ENCODE results near the gene PDGFC. TPM values are rescaled to one million over a fixed set of nuclear protein-coding genes. Genes with fewer than 3 reads are reported as not detected.

PDGFC gene
- total RNA-seq, 1 donor from 2014 or later = 70.9 TPM

DNA sequence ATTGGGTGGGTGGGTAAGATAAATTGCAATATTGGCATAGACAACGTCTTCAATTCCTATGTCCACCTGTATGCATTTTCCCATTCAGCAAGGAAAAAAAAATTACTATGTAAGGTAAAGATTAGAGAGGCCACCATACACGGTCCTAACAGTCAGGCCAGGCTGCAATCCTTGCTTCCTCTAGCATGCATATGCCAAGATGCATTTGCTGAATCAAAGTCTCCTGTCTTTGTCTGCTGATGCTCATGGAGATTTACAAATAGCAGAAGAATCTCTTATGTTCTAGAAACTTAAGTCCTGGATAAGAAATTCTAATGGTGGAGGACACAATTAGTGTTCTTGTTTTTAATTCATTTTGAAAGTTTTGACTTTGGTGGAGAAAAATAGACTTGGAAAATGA lies 206.8 kb downstream of the PDGFC start:
- Mint-ChIP-seq H3K27ac (ENCODE audit: unreplicated experiment) (peak overlapping the region; percentile 41), H3K27me3 (ENCODE audit: low read depth) (no peaks in the 10 kb centered on the region), H3K9me3 (ENCODE audit: low read depth) (no peaks in the 10 kb centered on the region), H3K4me3 (ENCODE audit: unreplicated experiment) (no peak overlapping the region), H3K4me1 (ENCODE audit: low read depth) (peaks cover 67% of the 10 kb centered on the region), H3K36me3 (ENCODE audit: low read depth) (peaks cover 23% of the 10 kb centered on the region)
- no peak for DNase-seq (ENCODE audit: low spot score)
- TF ChIP-seq, protein P1, sequence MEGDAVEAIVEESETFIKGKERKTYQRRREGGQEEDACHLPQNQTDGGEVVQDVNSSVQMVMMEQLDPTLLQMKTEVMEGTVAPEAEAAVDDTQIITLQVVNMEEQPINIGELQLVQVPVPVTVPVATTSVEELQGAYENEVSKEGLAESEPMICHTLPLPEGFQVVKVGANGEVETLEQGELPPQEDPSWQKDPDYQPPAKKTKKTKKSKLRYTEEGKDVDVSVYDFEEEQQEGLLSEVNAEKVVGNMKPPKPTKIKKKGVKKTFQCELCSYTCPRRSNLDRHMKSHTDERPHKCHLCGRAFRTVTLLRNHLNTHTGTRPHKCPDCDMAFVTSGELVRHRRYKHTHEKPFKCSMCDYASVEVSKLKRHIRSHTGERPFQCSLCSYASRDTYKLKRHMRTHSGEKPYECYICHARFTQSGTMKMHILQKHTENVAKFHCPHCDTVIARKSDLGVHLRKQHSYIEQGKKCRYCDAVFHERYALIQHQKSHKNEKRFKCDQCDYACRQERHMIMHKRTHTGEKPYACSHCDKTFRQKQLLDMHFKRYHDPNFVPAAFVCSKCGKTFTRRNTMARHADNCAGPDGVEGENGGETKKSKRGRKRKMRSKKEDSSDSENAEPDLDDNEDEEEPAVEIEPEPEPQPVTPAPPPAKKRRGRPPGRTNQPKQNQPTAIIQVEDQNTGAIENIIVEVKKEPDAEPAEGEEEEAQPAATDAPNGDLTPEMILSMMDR (IDR thresholded peaks at IDR 0.05) = no peak

DNA sequence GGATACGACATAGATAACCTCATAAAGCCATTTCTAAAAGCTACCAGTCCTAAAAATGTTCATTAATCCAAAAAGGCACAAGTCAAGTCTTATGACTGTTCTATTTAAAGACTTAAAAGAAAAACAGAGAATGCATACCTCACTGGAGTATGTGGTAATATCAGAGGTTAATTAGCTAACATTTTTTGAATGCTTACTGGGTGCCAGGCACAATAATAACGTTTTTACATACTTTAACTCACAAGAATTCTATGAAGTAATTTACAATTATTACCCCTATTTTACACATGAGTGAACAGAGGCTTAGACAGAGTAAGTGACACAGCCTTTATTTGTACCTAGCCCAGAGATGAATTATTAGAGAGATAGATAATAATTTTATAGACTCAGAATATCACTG lies 207.5 kb downstream of the PDGFC start:
- no peak overlapping the region for H3K4me3 Mint-ChIP-seq (ENCODE audit: unreplicated experiment)
- H3K9me3 Mint-ChIP-seq (ENCODE audit: low read depth) = no peaks in the 10 kb centered on the region
- peak overlapping the region; percentile 55 for H3K27ac Mint-ChIP-seq (ENCODE audit: unreplicated experiment)
- peaks cover 23% of the 10 kb centered on the region for H3K36me3 Mint-ChIP-seq (ENCODE audit: low read depth)
- no peak for DNase-seq (ENCODE audit: low spot score)
- peaks cover 62% of the 10 kb centered on the region for H3K4me1 Mint-ChIP-seq (ENCODE audit: low read depth)
- H3K27me3 Mint-ChIP-seq (ENCODE audit: low read depth) = no peaks in the 10 kb centered on the region
- TF ChIP-seq, protein P1 (IDR thresholded peaks at IDR 0.05) = no peak

DNA sequence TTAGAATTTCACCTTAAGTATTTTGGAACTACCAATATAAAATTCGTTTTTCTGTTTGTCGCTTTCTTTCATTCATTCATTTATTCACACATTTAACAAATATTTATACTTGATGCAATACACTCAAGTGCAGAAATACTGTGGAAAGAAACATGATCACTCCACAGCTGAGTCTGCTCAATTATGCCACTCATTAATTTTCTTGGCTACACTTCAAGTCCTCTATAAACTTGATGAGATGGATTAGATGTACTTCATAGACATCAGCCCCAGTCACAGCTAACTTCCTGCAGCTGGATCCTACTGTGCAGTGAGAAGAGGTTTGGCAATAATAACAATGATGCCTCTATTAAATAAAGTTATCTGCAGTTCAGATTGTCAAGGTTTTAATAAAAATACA lies 208.1 kb downstream of the PDGFC start:
- DNase-seq (ENCODE audit: low spot score) = no peak
- Mint-ChIP-seq H3K27ac (ENCODE audit: unreplicated experiment) (peak overlapping the region; percentile 72), H3K36me3 (ENCODE audit: low read depth) (peaks cover 27% of the 10 kb centered on the region), H3K27me3 (ENCODE audit: low read depth) (no peaks in the 10 kb centered on the region), H3K4me3 (ENCODE audit: unreplicated experiment) (no peak overlapping the region), H3K9me3 (ENCODE audit: low read depth) (no peaks in the 10 kb centered on the region), H3K4me1 (ENCODE audit: low read depth) (peaks cover 59% of the 10 kb centered on the region)
- TF ChIP-seq, protein P1 (IDR thresholded peaks at IDR 0.05) = no peak

DNA sequence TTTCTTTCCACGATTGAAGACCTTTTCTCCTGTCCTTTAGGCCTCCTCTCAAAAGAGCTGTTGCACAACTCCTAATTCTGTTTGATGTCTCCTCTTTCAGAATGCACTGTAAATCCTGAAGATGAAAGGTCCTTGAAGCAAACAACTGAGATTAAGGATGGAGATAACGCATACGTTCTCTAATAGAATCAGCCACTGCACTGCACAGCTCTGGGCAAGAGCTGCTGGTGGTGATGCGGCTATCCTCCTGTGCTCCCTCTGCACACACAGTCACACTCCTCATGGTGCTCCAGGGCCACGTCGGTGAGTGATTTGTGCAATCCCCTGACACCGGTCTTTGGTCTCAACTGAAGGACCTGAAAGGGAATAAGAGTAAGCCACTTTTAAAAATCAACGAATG lies 208.7 kb downstream of the PDGFC start:
- H3K27me3 Mint-ChIP-seq (ENCODE audit: low read depth) = no peaks in the 10 kb centered on the region
- H3K36me3 Mint-ChIP-seq (ENCODE audit: low read depth) = peaks cover 28% of the 10 kb centered on the region
- H3K4me1 Mint-ChIP-seq (ENCODE audit: low read depth) = peaks cover 53% of the 10 kb centered on the region
- no peak for DNase-seq (ENCODE audit: low spot score)
- no peaks in the 10 kb centered on the region for H3K9me3 Mint-ChIP-seq (ENCODE audit: low read depth)
- H3K27ac Mint-ChIP-seq (ENCODE audit: unreplicated experiment) = peak overlapping the region; percentile 72
- TF ChIP-seq, protein P1 (IDR thresholded peaks at IDR 0.05) = no peak
- H3K4me3 Mint-ChIP-seq (ENCODE audit: unreplicated experiment) = no peak overlapping the region

DNA sequence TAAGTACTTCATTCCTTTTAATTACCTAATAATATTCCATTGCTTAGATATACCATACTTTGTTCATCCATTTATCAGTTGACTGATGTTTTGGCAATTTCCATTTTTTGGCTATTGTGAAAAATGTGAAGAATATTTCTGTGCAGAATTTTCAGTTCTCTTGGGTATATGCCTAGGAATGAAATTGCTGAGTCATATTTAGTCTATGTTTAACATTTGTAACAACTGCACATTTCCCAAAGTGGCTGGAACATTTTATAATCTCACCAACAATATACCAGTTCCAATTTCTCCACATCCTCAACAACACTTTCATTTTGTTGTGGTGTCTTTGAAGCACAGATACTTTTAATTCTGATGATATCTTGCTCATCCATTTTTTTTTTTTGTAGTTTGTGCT lies 215.5 kb downstream of the PDGFC start:
- no peak overlapping the region for H3K27ac Mint-ChIP-seq (ENCODE audit: unreplicated experiment)
- H3K4me1 Mint-ChIP-seq (ENCODE audit: low read depth) = peaks cover 21% of the 10 kb centered on the region
- no peak overlapping the region for H3K4me3 Mint-ChIP-seq (ENCODE audit: unreplicated experiment)
- no peak for DNase-seq (ENCODE audit: low spot score)
- TF ChIP-seq, protein P1 (IDR thresholded peaks at IDR 0.05) = no peak
- peaks cover 10% of the 10 kb centered on the region for H3K9me3 Mint-ChIP-seq (ENCODE audit: low read depth)
- H3K27me3 Mint-ChIP-seq (ENCODE audit: low read depth) = no peaks in the 10 kb centered on the region
- peaks cover 16% of the 10 kb centered on the region for H3K36me3 Mint-ChIP-seq (ENCODE audit: low read depth)
